Astrocyte of the hippocampus (primary cell): Measurements from ENCODE around the gene PROX2.
A peak's percentile ranks its signal among the peaks of the same experiment; 100 is the strongest.

Source experiments
- DNase-seq: peaks from one replicate; pipeline ENCODE4 v3.0.0; 2011; ENCODE audit warnings: low read depth, low spot score

Gene PROX2

DNA sequence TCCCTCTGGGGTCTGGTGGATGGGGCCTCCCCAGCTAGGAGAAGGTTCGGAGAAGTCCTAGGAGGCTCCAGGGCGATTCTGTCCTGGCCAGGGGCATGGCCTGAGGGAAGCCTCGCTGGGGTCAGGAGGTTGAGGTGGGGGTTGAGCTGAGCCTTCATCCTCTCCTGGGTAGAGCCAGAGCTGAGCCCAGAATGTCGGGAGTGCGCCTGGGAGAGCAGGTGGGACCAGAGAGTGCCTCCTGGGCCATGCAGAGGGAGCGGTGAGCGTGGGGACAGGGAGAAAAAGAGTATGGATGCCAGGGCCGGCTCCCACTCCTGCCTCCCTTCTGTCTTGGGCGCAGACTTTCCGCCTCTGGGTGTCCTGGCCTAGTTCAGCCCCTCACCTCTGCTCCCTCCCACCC lies 34.0 kb upstream of the PROX2 start:
- DNase-seq, result no peak

DNA sequence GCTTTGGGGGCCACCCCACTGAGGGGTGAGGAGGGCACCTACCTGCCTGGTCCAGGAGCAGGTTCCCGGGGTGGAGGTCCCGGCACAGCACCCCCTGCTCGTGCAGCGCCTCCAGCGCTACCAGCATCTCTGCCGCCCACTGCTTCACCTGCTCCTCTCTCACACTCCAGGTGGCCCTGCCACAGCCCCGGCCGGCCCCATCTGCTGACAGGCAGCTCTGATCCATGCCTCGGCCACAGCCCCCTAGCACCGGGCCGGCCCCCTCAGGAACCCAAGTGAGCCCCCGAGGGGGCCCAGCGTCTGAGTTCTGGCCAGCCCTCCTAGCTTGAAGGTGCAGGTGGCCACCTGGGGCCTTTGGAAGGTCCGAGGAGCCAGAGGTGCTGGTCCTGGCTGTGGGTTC lies 33.6 kb upstream of the PROX2 start:
- DNase-seq, result no peak

DNA sequence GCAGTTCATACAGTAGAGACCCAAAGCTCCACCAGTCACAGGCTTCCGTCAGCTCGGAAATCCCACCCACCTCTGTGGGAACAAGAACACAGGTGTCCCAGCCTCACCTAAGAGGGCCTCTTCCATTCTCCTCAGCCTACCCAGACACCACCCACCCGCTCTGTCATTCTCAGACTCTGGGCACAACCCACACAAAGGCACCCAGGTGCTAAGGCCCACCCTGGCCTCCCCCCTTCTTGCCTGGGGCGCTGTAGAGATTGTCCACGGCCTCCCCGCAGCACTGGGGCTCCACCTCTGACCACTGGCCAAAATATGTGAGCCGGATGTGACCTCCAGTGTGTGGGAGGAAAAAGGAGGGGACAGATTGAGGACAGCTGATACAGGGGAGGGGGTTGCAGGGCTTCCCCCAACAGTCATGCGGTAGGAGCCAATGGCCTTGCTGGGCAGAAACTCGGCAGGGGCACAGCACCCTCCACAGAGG lies 33.0 kb upstream of the PROX2 start:
- no peak for DNase-seq

DNA sequence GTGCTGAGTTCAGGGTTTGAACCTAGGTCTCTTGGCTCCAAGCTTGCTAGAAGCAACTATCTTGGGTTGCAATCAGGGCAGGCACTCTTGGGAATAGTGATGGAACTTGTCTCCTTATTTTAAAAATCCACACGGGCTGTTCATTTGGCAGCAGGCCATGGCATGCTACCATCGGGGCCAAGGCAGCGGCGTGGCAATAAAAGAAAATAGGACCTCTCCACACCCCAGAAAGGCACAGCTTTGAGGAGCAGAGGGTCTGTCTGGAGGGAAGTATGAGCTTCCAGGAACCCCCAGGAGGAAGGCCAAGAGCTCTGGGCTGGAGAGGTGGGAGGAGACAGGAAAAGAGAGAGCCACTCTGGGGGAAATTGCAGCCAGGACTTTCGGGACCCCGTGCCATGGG lies 31.8 kb upstream of the PROX2 start:
- no peak for DNase-seq

DNA sequence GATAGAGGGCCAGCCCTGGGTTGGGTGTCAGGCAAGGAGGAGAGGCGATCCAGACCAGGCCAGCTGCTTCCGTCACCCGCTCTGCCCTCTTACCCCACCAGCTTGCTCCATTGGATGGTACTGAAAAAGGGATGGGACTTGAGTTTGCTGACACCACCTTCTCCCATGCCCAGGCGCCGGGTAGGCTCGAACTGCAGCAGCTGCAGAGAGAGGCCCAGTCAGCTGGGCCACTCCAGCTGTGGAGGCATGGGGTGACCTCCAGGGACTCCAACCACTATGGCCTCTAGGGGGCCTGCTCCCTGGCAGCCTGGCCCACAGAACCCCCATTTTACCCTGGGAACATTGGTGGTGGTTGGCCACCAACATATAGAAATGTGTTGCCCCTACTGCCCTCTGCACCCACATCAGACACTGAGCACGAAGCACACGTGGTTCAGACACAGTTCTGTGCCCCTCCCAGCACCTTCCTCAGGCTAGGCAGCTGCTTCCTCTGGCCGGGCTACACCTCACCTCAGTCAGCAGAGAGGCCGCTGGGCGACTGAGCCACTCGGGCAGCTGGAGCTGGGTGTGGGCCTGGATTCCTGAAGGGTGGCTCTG lies 31.1 kb upstream of the PROX2 start:
- no peak for DNase-seq

DNA sequence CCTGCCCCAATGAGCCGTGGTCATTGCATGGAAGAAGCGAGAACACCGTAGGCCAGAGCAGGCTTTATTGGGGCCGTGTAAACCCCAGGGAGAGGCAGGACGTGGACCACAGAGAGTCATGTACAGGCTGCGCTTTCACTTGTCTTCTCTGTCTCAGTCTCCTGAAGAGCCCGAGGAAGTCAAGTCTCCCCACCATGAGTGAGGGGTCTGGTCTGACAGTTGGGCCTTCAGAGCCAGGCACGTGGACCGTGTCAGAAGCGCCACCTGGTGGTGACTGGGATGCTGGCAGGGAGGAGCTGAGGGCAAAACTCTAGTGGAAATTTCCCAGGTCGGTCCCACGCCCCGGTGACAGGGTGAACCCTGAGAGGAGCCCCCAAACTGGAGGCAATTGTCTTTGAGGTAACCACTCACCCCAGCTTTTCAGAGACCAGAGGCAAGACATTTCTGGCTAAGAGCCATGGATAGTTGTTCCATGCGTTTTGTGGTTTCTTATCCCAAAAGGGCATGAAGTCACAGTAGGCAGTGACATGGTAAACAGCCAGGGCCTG lies 29.7 kb upstream of the PROX2 start:
- DNase-seq, result peak; percentile 67

DNA sequence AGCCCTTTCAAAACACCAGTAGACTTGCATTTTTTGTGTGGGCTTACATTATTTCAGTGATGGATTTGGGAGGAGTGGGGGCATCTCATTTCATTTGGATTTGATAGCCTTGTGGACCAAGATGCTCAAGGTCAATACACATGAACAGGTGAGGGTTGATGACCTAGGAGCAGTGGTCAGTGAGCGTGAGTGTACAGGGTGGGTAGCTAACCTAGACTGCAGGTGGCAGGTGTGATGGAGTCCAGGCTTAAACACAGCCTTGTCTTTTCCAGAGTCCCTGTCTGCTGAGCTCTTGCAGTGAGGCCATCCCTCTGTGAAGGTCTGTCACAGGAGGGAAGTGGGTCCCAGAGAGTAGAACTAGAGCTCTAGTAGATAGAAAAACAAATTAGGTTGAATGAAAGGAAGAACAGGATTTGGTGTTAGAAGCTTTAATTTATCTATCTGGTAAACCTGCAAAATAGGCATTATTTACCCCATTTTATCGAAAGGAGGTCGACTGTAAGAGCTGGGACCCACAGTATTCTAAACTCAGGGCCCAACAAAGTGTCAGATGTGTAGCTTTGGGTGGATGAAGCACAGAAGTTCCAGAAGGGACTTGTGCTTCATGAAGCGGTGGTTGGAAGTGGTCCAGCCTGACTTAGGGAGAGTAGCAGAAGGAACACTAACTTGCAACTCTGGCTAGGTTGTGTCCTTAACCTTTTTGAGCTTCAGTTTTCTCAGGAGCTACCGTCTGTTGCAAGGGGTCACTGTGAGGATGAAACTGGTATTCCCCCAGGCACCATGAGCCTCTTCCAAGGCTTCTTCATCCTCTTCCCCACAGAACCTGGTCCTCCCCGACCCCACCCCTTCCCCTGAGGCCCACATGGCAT lies 28.9 kb upstream of the PROX2 start:
- DNase-seq, result no peak

DNA sequence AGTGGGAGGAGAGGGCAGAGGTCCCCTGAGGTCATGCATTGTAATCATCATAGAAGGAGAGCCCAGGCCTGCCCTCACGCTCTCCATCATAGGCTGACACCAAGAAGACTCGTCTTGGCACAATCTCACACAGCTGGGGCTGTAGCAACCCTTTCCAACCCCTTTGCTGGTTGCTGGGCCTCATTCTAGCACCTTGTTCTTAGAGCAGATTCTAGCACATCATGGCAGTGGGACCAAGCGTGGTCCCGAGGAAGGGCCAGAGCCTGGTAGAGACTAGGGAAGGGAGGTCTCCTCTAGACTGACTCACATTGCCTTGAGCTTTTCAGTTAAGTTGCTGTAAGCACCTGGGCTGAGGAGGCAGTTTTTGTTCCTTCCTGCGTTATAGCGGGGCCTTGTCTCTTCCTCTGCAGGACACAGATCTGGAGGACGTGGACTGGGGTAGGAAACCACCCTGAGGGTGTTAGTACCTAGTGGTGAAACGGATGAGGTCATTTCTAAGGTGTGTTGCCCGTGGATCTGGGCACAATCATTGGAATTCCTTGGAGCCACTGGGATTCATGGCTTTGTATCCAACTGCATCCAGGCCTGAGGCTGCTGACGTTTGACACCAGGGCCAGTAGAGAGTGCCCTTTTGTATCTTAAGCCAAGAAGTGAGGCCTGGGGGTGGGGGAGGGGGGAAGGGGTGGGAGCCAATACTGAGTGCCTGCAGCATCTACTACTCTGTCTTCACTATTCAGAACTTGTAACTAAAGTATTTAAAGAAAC lies 27.2 kb upstream of the PROX2 start:
- DNase-seq, result no peak

DNA sequence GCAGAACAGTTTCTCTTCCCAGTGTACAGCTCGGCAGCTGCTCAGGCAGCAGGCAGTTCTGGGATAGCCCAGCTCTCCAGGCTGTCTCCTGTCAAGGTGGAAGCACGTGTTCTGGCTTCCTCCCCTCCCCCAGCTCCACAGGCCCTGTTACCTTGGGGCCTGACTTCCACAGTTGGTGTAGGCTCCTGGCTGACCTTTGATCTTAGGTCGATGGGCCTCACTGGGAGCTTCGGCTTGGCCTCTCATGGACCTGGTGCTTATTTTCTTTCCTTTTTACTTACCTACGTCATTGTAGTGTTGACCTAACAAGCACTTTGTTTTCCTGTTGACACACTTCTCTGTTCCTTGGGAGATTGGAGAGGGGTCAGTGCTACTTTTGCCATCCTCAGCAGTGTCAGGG lies 22.7 kb upstream of the PROX2 start:
- DNase-seq, result no peak

DNA sequence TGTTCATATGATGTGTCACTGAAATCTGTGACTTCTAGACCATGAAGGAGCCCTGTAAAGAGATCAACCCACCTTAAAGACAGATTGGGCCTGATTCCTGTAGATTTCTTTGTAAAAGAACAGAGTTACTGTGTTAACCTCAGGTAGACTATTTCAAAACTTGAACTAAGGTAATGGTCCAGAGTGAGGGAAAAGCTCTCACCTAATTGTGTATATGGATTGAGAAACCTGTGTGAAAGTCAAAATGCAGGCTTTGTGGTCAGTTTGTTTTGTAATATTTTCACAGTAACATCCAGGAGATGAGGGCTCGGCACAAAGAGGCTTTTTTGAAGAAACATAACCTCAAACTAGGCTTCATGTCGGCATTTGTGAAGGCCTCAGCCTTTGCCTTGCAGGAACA lies 22.1 kb upstream of the PROX2 start:
- DNase-seq, result no peak

DNA sequence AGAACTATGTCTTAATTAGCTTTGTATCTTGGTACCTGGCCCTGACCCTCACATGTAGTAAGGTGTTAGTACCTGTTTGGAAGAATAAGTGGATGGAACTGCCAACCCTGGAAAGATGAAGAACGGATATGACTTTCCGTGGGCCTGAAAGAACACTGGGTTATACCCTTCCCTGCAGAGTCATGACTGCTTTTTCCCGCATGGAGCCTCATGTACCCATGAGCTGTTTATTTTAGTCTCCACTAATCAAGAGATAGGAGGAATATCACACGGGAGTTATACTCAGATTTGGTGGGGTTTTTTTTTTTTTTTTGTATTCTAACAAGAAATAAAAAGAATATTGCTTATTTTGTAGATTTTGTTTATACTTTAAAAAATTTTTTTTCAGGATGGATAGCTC lies 21.7 kb upstream of the PROX2 start:
- no peak for DNase-seq

DNA sequence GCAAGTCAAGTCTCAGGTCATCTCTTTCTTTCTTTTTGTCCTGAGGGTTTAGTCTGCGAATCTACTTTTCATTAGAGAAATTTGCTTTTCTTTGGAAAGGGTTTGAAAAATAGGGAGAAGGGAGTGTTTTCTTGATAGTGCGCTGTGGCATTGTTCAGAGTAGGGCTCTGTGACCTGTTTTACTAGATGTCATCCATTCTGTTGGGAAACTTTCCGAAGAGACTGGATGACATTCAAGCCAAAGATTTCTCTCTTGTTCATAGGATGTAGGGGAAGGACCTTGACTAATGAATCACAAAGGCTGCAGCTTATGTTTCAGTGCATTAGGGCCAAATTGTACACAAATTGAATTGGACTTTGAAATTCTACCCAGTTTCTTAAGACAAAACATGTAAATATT lies 20.5 kb upstream of the PROX2 start:
- DNase-seq, result no peak

DNA sequence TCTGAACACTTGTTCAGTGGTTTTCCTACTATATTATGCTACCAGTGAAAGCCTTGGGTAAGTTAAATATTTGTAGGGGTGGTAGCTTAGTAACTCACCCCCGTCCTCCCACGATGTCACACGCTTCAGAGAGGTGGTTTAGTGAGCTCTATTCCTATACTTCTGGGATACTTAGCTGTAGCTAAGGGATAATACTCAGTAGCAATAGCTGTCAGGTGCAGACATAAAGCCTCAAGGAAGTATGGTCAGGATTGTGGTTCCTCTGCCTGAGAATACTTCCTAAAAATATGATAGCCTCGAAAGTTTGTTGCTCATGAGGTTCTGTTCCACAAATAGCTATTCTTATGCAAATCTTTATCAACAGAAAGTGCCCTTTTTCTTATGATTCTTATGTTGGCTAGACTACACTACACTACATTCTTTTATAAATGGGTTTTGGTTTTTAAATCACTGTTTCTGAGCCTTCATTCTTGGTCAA lies 17.7 kb upstream of the PROX2 start:
- no peak for DNase-seq

DNA sequence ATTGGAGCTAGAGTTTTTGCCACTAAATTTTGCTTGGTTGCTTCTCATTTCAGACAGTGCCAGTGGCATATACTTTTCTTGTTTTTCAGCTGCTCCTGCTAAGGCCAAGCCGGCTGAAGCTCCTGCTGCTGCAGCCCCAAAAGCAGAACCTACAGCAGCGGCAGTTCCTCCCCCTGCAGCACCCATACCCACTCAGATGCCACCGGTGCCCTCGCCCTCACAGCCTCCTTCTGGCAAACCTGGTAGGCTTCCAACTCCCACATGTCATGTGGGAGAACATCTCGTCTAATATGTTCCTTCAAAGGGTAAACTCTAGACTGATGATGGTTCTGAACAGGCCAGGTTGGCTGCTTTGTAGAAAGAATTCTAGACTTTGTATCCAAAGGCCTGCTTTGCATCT lies 16.8 kb upstream of the PROX2 start:
- no peak for DNase-seq

DNA sequence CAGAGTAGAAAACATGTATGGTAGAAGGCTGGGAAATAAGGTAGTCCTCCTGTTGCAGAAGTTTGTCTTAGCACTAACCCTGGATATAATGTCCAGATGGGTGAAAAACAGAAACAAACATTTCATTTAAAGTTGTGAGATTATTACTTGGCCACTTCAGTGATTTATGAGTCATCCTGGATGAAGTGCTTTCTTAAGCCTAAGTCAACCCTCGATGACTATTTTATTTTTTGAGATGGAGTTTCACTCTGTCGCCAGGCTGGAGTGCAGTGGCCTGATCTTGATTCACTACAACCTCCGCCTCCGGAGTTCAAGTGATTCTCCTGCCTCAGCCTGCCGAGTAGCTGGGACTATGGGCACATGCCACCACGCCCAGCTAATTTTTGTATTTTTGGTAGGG lies 15.9 kb upstream of the PROX2 start:
- peak; percentile 33 for DNase-seq

DNA sequence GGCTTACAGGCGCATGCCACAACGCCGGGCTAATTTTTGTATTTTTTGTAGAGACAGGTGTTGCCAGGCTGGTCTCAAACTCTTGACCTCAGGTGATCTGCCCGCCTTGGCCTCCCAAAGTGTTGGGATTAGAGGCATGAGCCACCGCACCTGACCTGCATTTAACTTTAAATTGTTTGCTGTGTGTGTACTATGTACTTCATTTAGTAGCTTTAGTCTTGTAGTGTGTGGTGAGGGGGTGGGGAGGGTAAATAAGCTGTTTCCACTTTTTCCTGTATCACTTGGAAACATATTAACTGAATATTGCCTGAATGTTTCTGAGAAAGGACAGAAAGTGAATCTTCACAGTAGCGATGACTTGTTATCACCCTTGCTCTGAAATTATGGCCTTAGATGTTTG lies 14.3 kb upstream of the PROX2 start:
- DNase-seq, result no peak

DNA sequence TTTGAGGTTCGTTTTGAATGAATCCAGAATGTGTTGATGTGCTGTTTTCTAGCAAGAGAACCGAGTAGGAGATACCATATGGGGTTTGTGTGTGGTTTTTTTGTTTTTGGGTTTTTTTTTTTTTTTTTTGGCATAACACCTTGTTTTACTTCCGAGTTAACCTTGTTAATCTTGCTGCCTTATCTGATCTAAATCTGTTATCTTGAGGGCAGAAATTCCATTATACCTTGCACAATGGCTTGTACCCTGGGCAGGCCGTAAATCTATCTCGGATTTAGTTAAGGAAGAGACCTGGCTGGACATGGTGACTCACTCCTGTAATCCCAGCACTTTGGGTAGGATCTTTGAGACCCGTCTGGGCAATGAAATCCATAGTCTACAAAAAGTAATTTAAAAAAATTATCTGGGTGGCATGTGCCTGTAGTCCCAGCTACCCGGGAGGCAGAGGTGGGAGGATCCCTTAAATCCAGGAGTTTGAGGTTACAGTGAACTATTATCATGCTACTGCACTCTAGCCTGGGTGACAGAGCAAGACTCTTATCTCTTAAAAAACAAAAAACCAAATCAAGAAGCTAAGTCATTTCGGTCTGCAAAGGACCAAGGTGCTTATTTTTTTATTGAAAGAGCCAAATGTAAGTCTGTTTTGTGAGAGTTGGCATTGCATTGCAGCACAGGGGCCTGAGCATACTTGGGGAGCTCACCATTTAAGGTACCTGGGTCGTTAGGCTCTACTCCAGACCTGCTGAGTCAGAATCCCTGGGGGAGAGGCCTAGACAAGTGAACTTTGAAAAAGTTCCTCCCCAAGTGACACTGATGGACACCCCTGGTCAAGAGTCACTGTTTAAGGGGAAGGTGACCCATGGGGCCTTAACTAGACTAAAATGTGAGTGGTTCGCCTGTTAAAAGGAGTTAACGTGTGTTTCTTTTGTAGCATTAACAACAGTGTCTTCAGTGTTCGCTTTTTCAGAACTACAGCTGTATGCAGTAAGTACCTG lies 12.5 kb upstream of the PROX2 start:
- peak; percentile 23 for DNase-seq

DNA sequence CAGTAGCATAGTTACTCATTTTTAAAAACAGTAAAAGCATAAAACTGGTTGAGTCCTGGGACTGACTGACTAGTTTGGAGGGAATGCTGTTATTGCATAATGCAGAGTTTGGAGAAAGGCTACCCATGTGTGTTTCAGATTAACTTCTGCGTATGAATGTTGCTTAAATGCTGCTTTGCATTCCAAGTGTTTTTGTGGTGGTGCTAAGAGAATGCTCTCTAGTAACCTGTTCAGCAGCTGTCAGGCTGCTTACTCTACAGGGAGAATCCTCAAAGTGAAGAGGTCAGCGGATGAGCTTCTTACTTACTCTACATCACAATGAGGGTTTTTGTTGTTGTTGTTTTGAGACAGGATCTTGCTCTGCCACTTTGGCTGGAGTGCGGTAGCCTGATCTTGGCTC lies 10.1 kb upstream of the PROX2 start:
- DNase-seq, result peak; percentile 74

DNA sequence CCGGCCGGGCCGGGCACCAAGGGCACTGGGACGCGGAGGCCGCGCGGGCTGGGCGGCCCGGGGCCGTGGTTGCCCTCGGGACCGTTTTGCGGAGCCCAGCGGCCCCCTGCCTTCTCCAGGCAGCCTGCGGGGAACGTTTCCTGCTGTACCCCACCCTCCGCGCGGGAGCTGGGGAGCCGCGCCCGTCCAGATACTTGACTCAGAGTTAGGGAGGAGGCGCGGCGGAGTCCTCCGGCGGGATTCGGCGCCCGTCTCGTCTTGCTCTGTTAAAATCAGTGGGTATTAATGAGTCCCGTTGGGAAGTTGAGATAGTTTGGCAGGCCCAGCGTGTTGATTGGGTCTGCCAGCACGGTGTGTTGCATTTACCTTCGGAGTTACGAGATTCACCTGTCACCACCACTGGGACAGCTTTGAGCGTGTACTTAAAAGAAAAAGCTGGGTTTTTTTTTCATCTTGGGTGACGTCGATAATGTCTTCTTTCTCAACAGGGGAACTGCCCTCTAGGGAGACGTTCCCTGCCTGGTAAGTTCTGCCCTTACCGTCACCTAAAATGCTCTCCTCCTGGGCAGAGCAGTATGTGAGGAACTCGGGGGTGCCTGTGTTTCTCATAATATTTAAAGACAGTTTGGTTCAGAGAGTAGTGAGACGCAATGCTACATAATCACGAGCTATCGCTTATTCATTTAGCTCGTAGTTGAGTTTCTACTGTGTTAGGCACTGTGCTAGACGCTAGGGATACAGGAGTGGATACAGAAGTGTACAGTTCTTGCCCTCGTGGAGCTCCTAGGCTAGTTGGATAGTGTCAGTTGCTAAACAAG lies 6.4 kb upstream of the PROX2 start:
- no peak for DNase-seq
